Measurements from ENCODE around the gene JUND. TPM values are rescaled to one million over a fixed set of nuclear protein-coding genes. Genes with fewer than 3 reads are reported as not detected.

JUND gene
- total RNA-seq, 1 experiment from 2014 or later: 221 TPM

GRCh38 chr19:18234194-18234593, 47.2 kb downstream of the JUND start:
- Histone ChIP-seq H3K9me3 (ENCODE audit: control insufficient read depth in 1 of 2, insufficient read depth in 1 of 2, low read depth in 1 of 2, low read length in 2 of 2) (no peaks in the 10 kb centered on the region), H4K20me1 (ENCODE audit: insufficient read depth) (no peaks in the 10 kb centered on the region), H3K9ac (ENCODE audit: low read length) (no peak overlapping the region), H3K79me2 (ENCODE audit: insufficient read depth, low read length) (no peaks in the 10 kb centered on the region), H3K27ac (ENCODE audit: low read depth, low read length) (no peak overlapping the region), H3K36me3 (ENCODE audit: control insufficient read depth in 1 of 2, insufficient read depth in 2 of 2, low read length in 2 of 2) (no peaks in the 10 kb centered on the region), H2AFZ (ENCODE audit: low read depth, low read length, poor library complexity, severe bottlenecking) (no peak overlapping the region), H3K4me2 (ENCODE audit: low read length) (no peak overlapping the region), H3K4me1 (ENCODE audit: control insufficient read depth in 1 of 2, insufficient read depth in 2 of 2, low read length in 2 of 2) (peaks cover 2 to 16% of the 10 kb centered on the region in 2 experiments; a peak in 2 of 4 replicates), H3K4me3 (replicated peaks in 1 of 2; ENCODE audit: low read depth in 1 of 2, low read length in 2 of 2) (no peak overlapping the region), H3K9me2 (ENCODE audit: insufficient read depth) (no peaks in the 10 kb centered on the region), H3K27me3 (ENCODE audit: insufficient read depth, low read length) (peaks cover 5% of the 10 kb centered on the region; the same call in 1 of the 2 replicates)
- CTCF ChIA-PET: no interaction called here
- RAD21 ChIA-PET (ENCODE audit: low non-redundant PET in 1 of 2, low total read pairs in 2 of 2, uncharacterized antibody in 2 of 2, unreplicated experiment in 2 of 2): no interaction called here
- POLR2A ChIA-PET: no interaction called here
- intact Hi-C loops (cut with micrococcal nuclease): no loop called here
- DNase-seq (ENCODE audit: low read depth, low spot score) (no peak), ATAC-seq (no peak)
- BruUV-seq (replicated peaks): no TSS peak
- TF ChIP-seq REST (IDR thresholded peaks at IDR 0.05; ENCODE audit: low read depth): no peak
- no peak for TF ChIP-seq EZH2 (IDR thresholded peaks at IDR 0.05)
- TF ChIP-seq ZFX (IDR thresholded peaks at IDR 0.05): no peak
- TF ChIP-seq EGR1 (IDR thresholded peaks at IDR 0.05; ENCODE audit: low read depth): no peak
- no peak for TF ChIP-seq POLR2A (IDR thresholded peaks at IDR 0.05; ENCODE audit: borderline replicate concordance, extremely low read depth, insufficient read depth, insufficient read length)
- no peak for TF ChIP-seq SIN3A (IDR thresholded peaks at IDR 0.05; ENCODE audit: low read depth)
- no peak for TF ChIP-seq YY1 (IDR thresholded peaks at IDR 0.05; ENCODE audit: extremely low read depth, insufficient replicate concordance, low read depth, low read length)
- no peak for TF ChIP-seq SRF (IDR thresholded peaks at IDR 0.05; ENCODE audit: low read depth)
- no peak for TF ChIP-seq ELF1 (IDR thresholded peaks at IDR 0.05; ENCODE audit: borderline replicate concordance, low read depth)
- no peak for TF ChIP-seq ZNF274 (IDR thresholded peaks at IDR 0.05; ENCODE audit: low read depth, low read length)
- no peak for TF ChIP-seq RAD21 (IDR thresholded peaks at IDR 0.05; ENCODE audit: low read depth)
- TF ChIP-seq JUND (IDR thresholded peaks at IDR 0.05): no peak
- no peak for TF ChIP-seq POLR2AphosphoS5 (IDR thresholded peaks at IDR 0.05; ENCODE audit: low read depth, low read length)
- no peak for TF ChIP-seq CTCF (IDR thresholded peaks at IDR 0.05 in 2 of 3, conservative IDR thresholded peaks at IDR 0.05 in 1 of 3; ENCODE audit: borderline replicate concordance in 1 of 3, insufficient read depth in 1 of 3, low read depth in 2 of 3, low read length in 2 of 3)
- TF ChIP-seq ATF3 (IDR thresholded peaks at IDR 0.05): no peak
- TF ChIP-seq, protein P1, sequence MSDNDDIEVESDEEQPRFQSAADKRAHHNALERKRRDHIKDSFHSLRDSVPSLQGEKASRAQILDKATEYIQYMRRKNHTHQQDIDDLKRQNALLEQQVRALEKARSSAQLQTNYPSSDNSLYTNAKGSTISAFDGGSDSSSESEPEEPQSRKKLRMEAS (IDR thresholded peaks at IDR 0.05): no peak
- TF ChIP-seq CEBPB (IDR thresholded peaks at IDR 0.05; ENCODE audit: low read depth): no peak

Data from HCT116 (cell line).